ENCODE results near the gene AHR. TPM values are rescaled to one million over a fixed set of nuclear protein-coding genes. Genes with fewer than 3 reads are reported as not detected.

AHR gene
- polyA plus RNA-seq, result 1 to 10 TPM; 2.6 to 4.0 (median 3.5) TPM

DNA sequence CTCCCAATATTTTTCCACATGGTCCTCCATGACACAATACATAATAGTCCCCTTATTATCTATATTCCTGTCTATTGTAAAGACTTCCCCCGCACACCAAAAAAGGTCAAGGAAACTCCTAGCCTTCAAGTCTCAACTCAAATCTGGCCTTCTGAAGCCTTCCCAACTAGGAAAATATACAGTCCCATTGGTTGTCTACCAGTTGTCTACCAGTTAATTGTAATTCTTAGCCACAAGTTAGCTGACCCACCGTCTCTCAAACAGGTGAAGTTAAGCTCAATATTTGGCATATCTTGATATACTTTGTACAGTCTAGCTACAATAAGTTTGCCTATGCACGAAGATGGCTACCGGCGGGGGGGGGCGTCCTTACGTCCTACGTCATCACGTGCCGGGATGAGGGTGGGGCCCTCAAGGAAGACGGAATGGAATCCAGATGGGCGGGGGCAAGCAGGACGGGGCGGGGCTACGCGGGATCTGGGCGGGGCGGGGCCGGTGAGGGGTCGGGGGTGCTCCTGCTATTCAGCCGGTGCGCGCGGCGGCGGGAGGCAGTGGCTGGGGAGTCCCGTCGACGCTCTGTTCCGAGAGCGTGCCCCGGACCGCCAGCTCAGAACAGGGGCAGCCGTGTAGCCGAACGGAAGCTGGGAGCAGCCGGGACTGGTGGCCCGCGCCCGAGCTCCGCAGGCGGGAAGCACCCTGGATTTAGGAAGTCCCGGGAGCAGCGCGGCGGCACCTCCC, at the start of gene AHR:
Gene AHR, plus strand, starts transcription at position 551 of the 738 bp plus-strand sequence. CDS start 613 bp downstream, outside the sequence.
- peaks cover 0 to 2% (median 0%) of the 10 kb centered on the region in 6 donors for H3K9me3 Mint-ChIP-seq
- H3K4me1 Mint-ChIP-seq, result peaks cover 27 to 31% of the 10 kb centered on the region in 2 donors
- no peaks in the 10 kb centered on the region for H3K36me3 Mint-ChIP-seq
- peak; percentile 71 to 75 (median 73) for DNase-seq
- H3K4me3 Mint-ChIP-seq, result peak within 1 kb of the TSS; percentile 88 to 94 (median 93)
- H3K27me3 Mint-ChIP-seq (ENCODE audit: low read depth in 3 of 3), result peaks cover 3 to 10% (median 9%) of the 10 kb centered on the region in 3 donors
- peak within 1 kb of the TSS; percentile 70 to 87 (median 80) for H3K27ac Mint-ChIP-seq

DNA sequence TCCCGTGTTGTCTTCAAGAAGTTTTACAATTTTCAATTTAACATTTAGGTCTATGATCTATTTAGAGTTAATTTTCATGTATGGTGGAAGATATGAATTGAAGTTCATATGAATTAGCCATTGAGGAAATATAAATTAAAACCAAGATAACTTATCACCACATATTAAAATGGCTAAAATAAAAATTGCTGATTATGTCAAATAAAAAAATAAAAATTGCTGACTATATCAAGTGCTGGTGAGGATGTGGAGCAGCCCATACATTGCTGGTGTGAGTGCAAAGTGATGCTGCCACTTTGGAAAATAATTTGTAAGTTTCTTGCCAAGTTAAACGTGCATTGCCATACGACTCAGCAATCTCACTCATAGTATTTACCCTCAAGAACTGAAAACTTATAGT, 44.6 kb upstream of the AHR start:
- DNase-seq, result no peak
- no peak overlapping the region for H3K27ac Mint-ChIP-seq

DNA sequence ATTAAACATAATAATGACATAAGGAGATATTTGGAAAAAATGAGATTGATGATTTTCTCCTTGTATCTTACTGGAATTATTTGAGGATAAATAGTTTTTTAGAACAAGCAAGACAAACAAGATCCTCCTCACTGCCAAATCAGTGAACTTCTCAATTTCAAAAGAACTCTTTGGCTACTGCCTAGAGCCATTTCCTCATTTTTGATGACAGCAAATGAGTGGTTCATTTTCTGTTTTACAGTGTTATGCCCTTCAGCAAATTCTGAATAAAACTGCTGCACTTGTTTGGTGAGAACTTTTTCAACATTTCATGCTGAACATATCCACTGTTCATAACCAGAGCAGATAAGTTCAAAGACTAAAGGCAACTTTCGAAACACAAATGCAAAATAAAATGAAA, 42.5 kb upstream of the AHR start:
- Mint-ChIP-seq H3K4me3 (no peak overlapping the region), H3K27ac (no peak overlapping the region), H3K9me3 (peaks cover 0 to 6% (median 0%) of the 10 kb centered on the region in 6 donors), H3K27me3 (ENCODE audit: low read depth in 3 of 3) (peaks cover 0 to 2% (median 0%) of the 10 kb centered on the region in 3 donors), H3K36me3 (peaks cover 0 to 5% (median 0%) of the 10 kb centered on the region in 3 donors), H3K4me1 (peaks cover 0 to 2% of the 10 kb centered on the region in 2 donors)
- DNase-seq, result no peak

More for the DNA sequence above, 44.6 kb upstream of the AHR start:
- Mint-ChIP-seq H3K9me3 (peaks cover 0 to 6% (median 0%) of the 10 kb centered on the region in 6 donors), H3K4me3 (no peak overlapping the region), H3K27me3 (ENCODE audit: low read depth in 3 of 3) (peaks cover 0 to 2% (median 0%) of the 10 kb centered on the region in 3 donors), H3K36me3 (peaks cover 0 to 5% (median 0%) of the 10 kb centered on the region in 3 donors), H3K4me1 (no peaks in the 10 kb centered on the region)

DNA sequence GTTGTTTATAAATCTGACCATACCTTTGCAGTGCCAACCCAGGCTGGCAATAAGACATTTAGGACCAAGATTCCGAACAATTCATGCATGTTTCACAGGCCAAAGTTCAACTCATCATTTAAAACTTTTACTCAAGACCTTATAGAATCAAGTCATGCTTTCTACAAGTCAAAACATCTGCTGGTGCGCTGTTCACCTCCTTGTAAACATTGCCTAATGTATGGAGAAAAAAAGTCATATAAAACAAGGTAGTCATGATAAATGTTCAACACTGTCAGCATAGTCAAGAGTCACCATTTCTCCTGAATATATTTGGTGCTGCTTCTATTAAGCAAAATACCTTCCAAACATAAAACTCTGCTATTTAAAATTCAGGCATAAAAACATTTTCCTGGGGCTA, 42.1 kb upstream of the AHR start:
- DNase-seq, result no peak
- Mint-ChIP-seq H3K4me1 (peaks cover 3 to 7% of the 10 kb centered on the region in 2 donors), H3K4me3 (no peak overlapping the region), H3K27ac (no peak overlapping the region), H3K36me3 (peaks cover 0 to 5% (median 0%) of the 10 kb centered on the region in 3 donors), H3K27me3 (ENCODE audit: low read depth in 3 of 3) (peaks cover 0 to 2% (median 0%) of the 10 kb centered on the region in 3 donors), H3K9me3 (peaks cover 0 to 6% (median 0%) of the 10 kb centered on the region in 6 donors)

DNA sequence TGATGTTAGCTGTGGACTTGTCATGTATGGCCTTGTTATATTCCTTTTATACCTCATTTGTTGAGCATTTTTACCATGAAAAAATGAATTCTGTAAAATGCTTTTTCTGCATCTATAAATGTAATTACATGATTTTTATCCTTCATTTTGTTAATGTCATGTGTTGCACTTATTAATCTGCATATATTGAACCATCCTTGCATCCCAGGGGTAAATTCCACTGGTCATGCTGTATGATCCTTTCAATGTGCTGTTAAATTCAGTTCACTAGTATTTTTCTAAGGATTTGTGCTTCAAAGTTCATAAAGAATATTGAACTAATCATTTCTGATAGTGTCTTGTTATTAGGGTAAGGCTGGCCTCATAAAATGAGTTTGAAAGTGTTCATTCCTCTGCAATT, 31.9 kb upstream of the AHR start:
- H3K27me3 Mint-ChIP-seq (ENCODE audit: low read depth in 3 of 3), result peaks cover 0 to 5% (median 3%) of the 10 kb centered on the region in 3 donors
- H3K4me1 Mint-ChIP-seq, result peaks cover under 1 to 2% of the 10 kb centered on the region in 2 donors
- no peak for DNase-seq
- peaks cover 13 to 49% (median 37%) of the 10 kb centered on the region in 6 donors for H3K9me3 Mint-ChIP-seq
- no peak overlapping the region for H3K27ac Mint-ChIP-seq
- H3K4me3 Mint-ChIP-seq, result no peak overlapping the region
- peaks cover 11 to 24% (median 14%) of the 10 kb centered on the region in 3 donors for H3K36me3 Mint-ChIP-seq

DNA sequence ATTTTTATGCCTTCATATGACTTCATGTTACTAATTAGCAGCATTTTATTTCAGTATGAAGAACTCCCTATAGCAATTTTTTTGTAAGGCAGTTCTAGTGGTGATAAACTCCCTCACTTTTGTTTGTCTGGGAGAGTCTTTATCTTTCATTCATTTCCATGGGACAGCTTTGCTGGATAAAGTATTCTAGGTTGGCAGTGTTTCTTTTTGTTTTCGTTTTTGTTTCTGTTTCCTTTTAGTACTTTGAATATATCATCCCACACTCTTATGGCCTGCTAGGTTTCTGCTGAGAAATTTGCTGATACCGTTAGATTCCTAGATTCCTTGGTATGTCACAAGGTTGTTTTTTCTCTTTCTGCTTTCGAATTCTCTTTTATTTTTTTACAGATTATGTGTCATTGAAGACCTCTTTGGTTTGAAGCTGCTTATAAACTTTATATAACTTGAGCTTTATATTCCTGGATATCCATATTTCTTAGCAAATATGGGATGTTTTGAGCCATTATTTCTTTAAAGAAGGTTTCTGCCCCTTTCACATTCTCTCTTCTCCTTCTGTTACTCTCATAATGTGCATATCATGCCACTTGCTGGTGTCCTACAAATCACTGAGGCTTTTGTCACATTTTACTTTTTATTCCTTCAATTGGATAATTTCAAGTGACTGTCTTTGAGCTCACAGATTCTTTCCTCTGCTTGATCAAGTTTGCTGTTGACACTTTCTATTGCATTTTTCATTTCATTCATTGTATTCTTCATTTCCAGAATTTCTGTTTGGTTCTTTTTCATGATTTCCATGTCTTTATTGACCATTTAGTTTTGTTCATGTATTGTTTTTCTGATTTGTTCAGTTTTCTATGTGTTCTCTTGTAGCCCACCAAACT, 28.9 kb upstream of the AHR start:
- Mint-ChIP-seq H3K27me3 (ENCODE audit: low read depth in 3 of 3) (peaks cover 0 to 7% (median 3%) of the 10 kb centered on the region in 3 donors), H3K4me1 (peaks cover 2 to 8% of the 10 kb centered on the region in 2 donors), H3K36me3 (peaks cover 11 to 28% (median 14%) of the 10 kb centered on the region in 3 donors), H3K27ac (no peak overlapping the region), H3K4me3 (no peak overlapping the region), H3K9me3 (peaks cover 13 to 49% (median 38%) of the 10 kb centered on the region in 6 donors)
- DNase-seq, result peak in 1 of 3 donors; percentile 4

DNA sequence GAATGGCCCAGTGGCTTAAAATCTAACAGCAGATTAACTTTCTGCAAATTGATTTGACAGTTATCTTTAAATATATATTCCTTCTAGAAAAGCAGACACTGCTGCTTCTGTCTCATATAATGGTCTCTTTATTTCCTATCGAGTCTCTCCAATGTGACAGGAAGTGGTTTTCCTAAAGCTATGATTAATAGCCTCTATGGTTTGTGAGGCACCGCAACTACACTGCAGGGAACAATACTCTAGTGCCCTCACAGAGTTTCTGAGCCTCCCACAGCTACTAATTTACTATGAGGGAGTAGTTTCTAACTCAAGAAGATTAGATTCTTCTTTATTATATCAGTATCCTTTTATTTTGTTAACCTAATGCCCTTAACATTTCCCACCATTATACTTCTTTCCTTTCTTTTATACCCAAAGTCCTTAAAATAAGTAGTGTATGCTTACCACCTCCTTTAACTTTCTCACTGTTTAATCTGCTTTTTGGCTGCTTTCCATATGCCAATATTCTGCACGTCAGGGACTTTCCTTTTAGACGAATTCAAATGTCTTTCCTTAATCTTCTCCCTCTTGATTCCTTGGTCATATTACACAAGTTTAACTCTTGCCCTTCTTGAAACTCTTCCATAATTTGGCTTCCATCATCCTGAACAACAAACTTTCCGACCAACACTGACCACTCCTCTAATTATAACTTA, 23.8 kb upstream of the AHR start:
- Mint-ChIP-seq H3K36me3 (peaks cover 2 to 7% (median 2%) of the 10 kb centered on the region in 3 donors), H3K27ac (no peak overlapping the region), H3K4me3 (no peak overlapping the region), H3K4me1 (peaks cover 7 to 20% of the 10 kb centered on the region in 2 donors), H3K9me3 (peaks cover 1 to 12% (median 10%) of the 10 kb centered on the region in 6 donors), H3K27me3 (ENCODE audit: low read depth in 3 of 3) (peaks cover 0 to 7% (median 1%) of the 10 kb centered on the region in 3 donors)
- DNase-seq, result no peak

DNA sequence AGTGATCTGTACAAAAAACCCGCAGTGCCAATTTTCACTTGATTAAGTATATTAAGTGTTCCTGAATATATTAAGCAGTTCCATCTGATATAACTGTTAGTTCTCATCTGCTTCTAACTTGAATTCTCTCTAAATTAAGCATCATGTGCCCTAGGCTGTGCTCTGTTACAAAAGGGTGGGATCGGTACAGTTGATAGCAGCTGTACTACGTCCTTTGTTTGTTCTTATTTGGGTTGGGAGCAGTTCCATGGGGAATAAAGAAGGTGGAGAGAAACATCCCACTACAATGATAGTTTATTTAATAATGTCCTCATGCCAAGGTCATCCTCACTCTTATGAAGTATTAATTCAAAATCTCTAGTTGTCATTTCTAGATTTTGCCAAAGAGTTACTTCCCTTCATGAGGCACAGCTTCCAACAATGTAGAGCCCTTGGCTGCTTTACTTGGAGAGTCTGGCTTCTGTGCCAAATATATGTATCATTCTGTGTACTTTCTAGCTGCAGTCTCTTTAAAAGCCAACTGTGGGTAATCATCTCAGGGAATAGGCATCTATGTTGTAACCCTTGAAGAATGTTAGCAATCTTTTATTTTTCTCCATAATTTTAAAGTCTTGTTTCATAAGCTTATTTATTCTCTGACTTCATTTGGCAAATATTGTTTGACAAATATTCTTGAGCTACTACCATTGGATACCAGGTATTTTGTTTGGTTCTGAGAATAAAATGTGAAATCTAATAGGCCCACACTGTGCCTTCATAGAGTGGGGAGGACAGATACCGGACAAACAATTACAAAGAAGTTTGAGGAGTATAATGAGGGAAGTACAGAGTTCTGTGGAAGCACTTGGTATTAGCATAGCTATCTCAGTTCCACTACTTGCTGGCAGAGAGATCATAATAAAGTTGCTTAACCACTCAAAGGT, 22.4 kb upstream of the AHR start:
- DNase-seq, result no peak
- Mint-ChIP-seq H3K9me3 (peaks cover 0 to 3% (median 0%) of the 10 kb centered on the region in 6 donors), H3K27ac (no peak overlapping the region), H3K36me3 (peaks cover 0 to 4% (median 1%) of the 10 kb centered on the region in 3 donors), H3K4me1 (peaks cover 7 to 20% of the 10 kb centered on the region in 2 donors), H3K27me3 (ENCODE audit: low read depth in 3 of 3) (peaks cover 0 to 7% (median 0%) of the 10 kb centered on the region in 3 donors), H3K4me3 (no peak overlapping the region)

DNA sequence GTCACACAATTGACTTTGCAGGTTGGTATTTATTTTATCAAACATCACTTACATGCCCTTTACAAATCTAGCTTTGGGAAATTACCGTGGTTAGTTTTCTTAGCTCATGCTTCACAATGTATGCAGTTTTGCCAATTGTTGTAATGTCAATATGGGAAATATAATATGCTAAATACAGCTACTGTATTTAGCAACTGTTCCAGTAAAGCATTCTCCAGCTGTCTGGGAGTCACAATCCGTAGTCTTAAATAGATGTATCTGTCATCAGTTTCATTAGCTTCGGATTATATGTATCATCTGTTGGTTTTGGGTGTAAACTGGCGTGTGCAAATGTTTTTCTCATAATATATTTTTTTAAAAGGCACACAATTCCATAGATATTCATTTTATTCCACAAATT, 19.4 kb upstream of the AHR start:
- peaks cover 0 to 3% (median 0%) of the 10 kb centered on the region in 3 donors for H3K27me3 Mint-ChIP-seq (ENCODE audit: low read depth in 3 of 3)
- H3K4me1 Mint-ChIP-seq, result peaks cover 7 to 17% of the 10 kb centered on the region in 2 donors
- DNase-seq, result no peak
- no peak overlapping the region for H3K27ac Mint-ChIP-seq
- H3K4me3 Mint-ChIP-seq, result no peak overlapping the region
- no peaks in the 10 kb centered on the region for H3K9me3 Mint-ChIP-seq
- H3K36me3 Mint-ChIP-seq, result peaks cover 0 to 4% (median 0%) of the 10 kb centered on the region in 3 donors

DNA sequence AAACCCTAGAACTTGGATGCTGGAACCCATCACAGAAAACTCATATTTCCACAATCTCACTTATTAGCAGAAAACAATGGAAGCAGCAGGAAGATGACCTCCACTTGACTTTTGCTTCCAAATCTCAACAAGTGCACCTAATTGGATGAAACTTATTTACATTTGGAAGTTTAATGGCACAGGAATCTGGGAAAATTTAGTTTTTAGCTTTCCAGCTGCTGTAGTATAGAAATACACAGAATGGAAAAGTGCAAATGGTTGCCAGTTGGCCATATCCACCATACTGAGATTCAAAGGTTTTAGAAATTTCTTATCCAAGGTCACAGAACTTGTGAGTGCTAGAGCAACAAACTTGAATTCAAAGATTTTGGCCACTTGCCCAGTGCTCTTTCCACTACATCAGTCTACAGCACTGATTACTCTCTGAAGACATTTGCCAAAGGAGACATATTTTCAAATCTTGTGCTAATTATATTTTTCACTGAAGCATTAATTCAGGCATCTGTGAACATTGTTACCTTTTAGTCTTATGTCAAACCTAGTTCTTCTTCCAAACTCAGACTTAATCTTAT, 9.3 kb upstream of the AHR start:
- peaks cover 0 to 3% (median 0%) of the 10 kb centered on the region in 3 donors for H3K36me3 Mint-ChIP-seq
- H3K9me3 Mint-ChIP-seq, result no peaks in the 10 kb centered on the region
- H3K27ac Mint-ChIP-seq, result no peak overlapping the region
- H3K27me3 Mint-ChIP-seq (ENCODE audit: low read depth in 3 of 3), result peaks cover 0 to 8% (median 4%) of the 10 kb centered on the region in 3 donors
- H3K4me1 Mint-ChIP-seq, result no peaks in the 10 kb centered on the region
- H3K4me3 Mint-ChIP-seq, result no peak overlapping the region
- DNase-seq, result no peak

DNA sequence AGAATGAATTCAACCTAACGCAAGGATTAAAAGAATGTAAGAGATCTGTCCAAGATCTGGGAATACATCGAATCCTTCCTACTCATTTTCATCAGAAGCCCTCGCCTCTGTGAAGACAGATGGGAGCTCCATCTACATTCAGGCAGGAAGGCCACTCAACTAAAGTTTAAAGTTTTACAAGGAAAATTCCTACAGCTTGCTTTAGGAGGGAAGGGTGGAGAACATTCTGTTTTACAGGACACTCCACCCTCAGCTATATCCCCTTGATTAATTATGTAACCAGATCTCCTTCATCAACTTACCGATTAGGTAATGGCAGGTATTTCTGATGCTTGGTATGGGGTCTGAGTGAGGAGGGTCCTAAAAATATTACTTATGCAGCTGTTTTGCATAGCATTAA, 5.6 kb upstream of the AHR start:
- no peak overlapping the region for H3K27ac Mint-ChIP-seq

DNA sequence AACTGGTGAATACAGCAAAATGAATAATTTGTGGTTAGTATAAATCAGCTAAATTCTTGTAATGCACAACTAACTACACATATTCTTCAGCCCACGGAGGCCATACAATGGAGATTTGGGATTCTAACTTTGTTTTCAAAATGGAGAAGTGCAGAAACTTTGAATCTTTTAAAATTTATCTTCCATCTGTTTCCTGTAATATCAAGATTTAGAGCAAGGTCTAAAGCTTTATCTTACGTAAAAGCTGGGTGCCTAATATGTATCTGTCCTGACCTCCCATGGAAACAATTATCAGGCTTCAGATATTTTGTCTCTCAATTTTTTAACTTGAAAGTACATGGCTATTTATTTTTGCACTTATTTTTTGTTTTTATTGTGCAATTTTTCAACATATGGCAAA, 5.0 kb upstream of the AHR start:
- Mint-ChIP-seq H3K4me1 (peaks cover 14 to 16% of the 10 kb centered on the region in 2 donors), H3K27me3 (ENCODE audit: low read depth in 3 of 3) (peaks cover 4 to 7% (median 5%) of the 10 kb centered on the region in 3 donors), H3K36me3 (no peaks in the 10 kb centered on the region), H3K4me3 (no peak overlapping the region), H3K27ac (no peak overlapping the region), H3K9me3 (peaks cover 0 to 2% (median 0%) of the 10 kb centered on the region in 6 donors)
- DNase-seq, result no peak

More for the DNA sequence above, 5.6 kb upstream of the AHR start:
- DNase-seq, result no peak
- H3K36me3 Mint-ChIP-seq, result no peaks in the 10 kb centered on the region
- no peak overlapping the region for H3K4me3 Mint-ChIP-seq
- peaks cover 9 to 11% of the 10 kb centered on the region in 2 donors for H3K4me1 Mint-ChIP-seq
- H3K9me3 Mint-ChIP-seq, result peaks cover 0 to 2% (median 0%) of the 10 kb centered on the region in 6 donors
- H3K27me3 Mint-ChIP-seq (ENCODE audit: low read depth in 3 of 3), result peaks cover 0 to 4% (median 4%) of the 10 kb centered on the region in 3 donors

Measured in immature natural killer cell (primary cell).